H1 (cell line): ENCODE results near the gene CETN1. TPM values are rescaled to one million over a fixed set of nuclear protein-coding genes. Genes with fewer than 3 reads are reported as not detected.

ENCODE experiments used
- polyA plus RNA-seq, 7 experiments: library from polyadenylated mRNA; depleted of rRNA in 3 of 7; stranded (reverse) in 5 of 7; unstranded in 2 of 7; fragments of >200 nt in 5 of 7; fragments of 200-250 nt in 2 of 7; gene quantifications; 1 replicate in 5 of 7; 2 replicates in 1 of 7; 4 replicates in 1 of 7; pipeline versions ENCODE4 v1.2.1 to v1.2.3, GENCODE V29; 2011 to 2013; ENCODE audit warnings: missing spikeins in 2 of 7, mixed read lengths in 2 of 7
- total RNA-seq: library from RNA; stranded (reverse); fragmentation: NEBNext Ultra II Directional; extraction: Animal tissue kit (Norgen Biotek cat#: 25700); gene quantifications from 2 replicates; pipeline ENCODE4 v1.2.1, GENCODE V29; 2021

CETN1 gene
- total and polyA plus RNA-seq, 2 of the 8 experiments (the other 6 are each of a cell fraction or from before 2014, with no cell fraction given): not detected

Other genes starting within 250 kb of the CETN1 start
- 2.2 and 2.3 TPM in 2 replicates for gene COLEC12, start 79.7 kb upstream of the CETN1 start, total RNA-seq
- gene COLEC12, start 79.7 kb upstream of the CETN1 start, polyA plus RNA-seq (2011; rRNA removed): 0.44 and 0.47 TPM in 2 replicates
- 0.59 TPM in 1 of 2 replicates, not detected in the other for gene CLUL1, start 16.6 kb downstream of the CETN1 start, total RNA-seq
- 0.08 and 0.23 TPM in 2 replicates for gene CLUL1, start 16.6 kb downstream of the CETN1 start, polyA plus RNA-seq (2011; rRNA removed)
- 85.1 and 91.9 TPM in 2 replicates for gene TYMS, start 77.3 kb downstream of the CETN1 start, total RNA-seq
- gene TYMS, start 77.3 kb downstream of the CETN1 start, polyA plus RNA-seq (2011; rRNA removed): 76.8 and 110 TPM in 2 replicates
- gene ENOSF1, start 132.2 kb downstream of the CETN1 start, total RNA-seq: 25.6 and 26.4 TPM in 2 replicates
- gene ENOSF1, start 132.2 kb downstream of the CETN1 start, polyA plus RNA-seq (2011; rRNA removed): 15.4 and 17.6 TPM in 2 replicates
- 94.3 and 99.5 TPM in 2 replicates for gene YES1, start 231.9 kb downstream of the CETN1 start, total RNA-seq
- gene YES1, start 231.9 kb downstream of the CETN1 start, polyA plus RNA-seq (2011; rRNA removed): 14.8 and 22.4 TPM in 2 replicates